NCI-H1048 (cell line): ENCODE results near the gene TMEM33.

ENCODE experiments used
- DNase-seq: peaks from one replicate; lab custom pipeline; 2025; lab: John Stamatoyannopoulos, UW

The TMEM33 gene

DNA sequence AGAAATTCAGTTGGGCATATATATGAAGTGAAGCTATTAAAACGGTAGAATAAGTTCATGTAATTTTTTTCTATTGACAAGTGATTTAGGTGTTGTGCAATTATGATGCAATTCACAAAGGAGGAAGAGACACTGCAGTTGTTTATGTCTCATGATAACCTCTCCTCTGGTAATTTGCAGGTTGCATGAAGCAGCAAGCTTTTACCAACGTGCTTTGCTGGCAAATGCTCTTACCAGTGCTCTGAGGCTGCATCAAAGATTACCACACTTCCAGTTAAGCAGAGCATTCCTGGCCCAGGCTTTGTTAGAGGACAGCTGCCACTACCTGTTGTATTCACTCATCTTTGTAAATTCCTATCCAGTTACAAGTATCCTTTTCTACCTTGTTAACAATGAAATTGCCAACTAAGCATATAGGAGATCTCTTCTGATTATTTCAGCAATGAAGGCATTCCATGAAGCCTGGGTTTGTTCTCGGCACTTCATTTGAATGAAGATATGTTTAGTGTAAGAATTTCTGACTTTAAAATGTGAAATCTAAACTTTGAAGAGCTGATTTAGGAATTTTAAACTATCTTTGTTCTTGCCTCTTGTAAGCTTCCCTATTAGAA, 3.9 kb downstream of the TMEM33 start:
- no peak for DNase-seq

GRCh38 chr4:41940834-41941233, 5.6 kb downstream of the TMEM33 start:
- no peak for DNase-seq

DNA sequence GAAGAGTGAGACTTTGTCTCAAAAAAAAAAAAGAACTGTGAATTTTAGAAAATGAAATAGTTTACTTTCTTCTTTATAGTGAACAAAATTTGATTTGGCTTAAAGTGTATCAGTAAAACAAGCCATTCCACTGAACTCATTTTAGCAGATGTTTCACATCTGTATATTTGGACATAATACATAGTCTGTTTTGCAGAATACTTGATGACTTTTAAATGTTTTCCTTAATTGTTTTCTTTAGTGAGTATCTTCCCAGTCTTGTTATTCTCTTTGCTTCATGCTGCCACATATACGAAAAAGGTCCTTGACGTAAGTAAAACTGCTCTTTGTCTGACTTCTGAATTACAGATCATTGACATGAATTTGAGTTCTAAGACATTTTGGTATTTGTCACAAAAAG, 8.3 kb downstream of the TMEM33 start:
- no peak for DNase-seq

GRCh38 chr4:41944089-41944488, 8.9 kb downstream of the TMEM33 start:
- no peak for DNase-seq

DNA sequence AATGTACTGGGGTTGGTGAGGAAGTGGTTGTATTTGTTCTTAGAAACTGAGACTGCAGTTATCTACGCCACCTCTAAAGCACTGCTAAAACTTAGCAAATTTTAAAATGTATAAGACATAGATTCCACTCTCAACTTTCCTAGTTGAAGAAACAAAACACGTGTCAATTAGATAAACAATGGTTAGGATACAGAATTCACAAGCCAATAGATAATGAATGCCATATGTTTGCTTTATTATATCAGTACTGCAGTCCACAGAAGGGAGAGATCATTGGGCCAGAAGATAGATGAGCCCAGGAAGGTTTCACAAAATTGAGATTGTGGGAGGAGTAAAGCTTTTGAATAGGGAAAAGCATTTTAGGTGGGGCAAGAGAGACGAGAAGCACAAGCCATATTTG, 14.3 kb downstream of the TMEM33 start:
- no peak for DNase-seq

DNA sequence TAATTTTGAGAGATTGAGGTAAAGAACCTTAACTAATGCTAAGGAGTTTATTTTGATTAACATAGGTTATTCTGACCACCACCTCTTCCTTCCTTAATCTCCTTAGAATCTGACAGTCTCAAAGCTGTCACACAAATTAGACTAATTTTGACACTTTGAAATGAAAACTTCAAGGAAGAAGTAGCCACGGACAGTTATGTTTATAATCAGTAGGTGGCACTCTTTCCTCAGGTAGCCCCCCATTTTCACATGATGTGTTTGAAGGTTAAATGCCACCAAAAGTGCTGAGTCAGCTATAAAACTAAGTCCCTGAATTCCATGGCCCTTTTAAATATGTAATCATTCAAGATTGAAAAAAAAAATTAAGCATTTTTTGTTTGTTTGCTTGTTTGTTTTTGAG, 22.4 kb downstream of the TMEM33 start:
- no peak for DNase-seq

GRCh38 chr4:41963105-41963504, 27.9 kb downstream of the TMEM33 start:
- DNase-seq, result no peak

- no peak for DNase-seq
Measured at GRCh38 chr4:41964401-41964800, 29.2 kb downstream of the TMEM33 start.

DNA sequence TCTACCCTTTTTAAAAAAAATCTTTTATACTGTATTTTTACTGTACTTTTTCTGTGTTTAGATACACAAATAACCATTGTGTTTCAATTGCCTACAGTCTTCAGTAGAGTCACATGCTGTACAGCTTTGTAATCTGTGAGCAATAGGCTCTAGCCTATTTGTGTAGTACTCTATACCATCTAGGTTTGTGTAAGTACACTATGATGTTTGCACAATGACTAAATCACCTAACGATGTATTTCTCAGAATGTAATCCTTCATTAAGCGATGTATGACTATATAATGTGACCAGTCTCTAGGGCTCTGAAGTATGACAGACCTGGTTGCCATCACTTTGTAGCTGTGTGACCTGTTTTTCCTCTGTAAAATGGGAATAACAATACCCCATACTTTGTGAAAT, 32.2 kb downstream of the TMEM33 start:
- DNase-seq, result no peak

DNA sequence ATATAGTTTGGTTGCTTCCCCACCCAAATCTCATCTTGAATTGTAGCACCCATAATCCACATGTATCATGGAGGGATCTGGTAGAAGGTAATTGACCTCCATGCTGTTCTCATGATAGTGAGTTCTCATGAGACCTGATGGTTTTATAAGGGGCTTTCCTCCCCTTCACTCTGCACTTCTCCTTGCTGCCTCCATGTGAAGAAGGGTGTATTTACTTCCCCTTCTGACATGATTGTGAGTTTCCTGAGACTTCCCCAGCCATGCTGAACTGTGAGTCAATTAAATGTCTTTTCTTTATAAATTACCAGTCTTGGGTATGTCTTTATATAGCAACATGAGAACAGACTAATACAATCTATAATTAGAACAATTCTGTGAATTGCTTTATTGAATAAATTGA, 34.4 kb downstream of the TMEM33 start:
- DNase-seq, result no peak

- DNase-seq, result no peak
Measured at GRCh38 chr4:41975341-41975740, 40.1 kb downstream of the TMEM33 start.

- no peak for DNase-seq
Measured at GRCh38 chr4:41976775-41977516, 41.7 kb downstream of the TMEM33 start.

GRCh38 chr4:41977709-41978108, 42.5 kb downstream of the TMEM33 start:
- DNase-seq, result no peak

GRCh38 chr4:41981456-41981855, 46.2 kb downstream of the TMEM33 start, which contains the start of gene DCAF4L1:
DCAF4L1 (plus strand) TSS chr4:41981756; CDS start chr4:41981793, 37 bp downstream.
- no peak for DNase-seq

DNA sequence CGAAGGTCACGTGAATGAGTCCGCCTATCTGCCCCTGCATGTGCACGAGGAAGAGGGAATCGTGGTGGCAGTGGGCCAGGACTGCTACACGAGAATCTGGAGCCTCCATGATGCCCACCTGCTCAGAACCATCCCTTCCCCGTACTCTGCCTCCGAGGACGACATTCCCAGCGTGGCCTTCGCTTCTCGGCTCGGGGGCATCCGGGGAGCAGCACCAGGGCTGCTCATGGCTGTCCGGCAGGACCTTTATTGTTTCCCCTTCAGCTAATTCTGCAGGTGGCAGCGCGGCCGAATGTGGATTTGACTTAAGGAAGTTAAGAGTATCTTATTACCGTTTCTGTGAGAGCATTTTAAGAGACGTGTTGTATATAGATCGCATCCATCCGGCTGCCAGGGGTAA, 47.5 kb downstream of the TMEM33 start:
- DNase-seq, result no peak

GRCh38 chr4:41985151-41985550, 49.9 kb downstream of the TMEM33 start:
- no peak for DNase-seq

DNA sequence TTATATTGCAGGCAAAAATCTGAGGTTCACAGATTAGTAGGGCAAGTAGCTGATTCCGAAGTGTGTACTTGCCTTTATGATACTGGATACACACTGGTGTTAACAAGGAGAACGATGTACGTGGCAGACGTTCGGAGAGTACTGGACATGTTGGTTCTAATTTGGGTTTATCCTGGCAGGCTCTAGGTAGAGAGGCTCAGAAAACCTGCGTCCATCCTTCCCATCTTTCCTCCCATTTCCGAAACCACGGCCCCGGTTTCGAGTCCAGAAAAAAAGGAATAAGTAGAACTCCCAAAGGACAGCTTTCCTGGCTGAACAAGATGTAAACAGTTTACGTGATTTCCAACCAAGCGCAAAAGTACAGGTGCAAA, 54.8 kb downstream of the TMEM33 start:
- no peak for DNase-seq

DNA sequence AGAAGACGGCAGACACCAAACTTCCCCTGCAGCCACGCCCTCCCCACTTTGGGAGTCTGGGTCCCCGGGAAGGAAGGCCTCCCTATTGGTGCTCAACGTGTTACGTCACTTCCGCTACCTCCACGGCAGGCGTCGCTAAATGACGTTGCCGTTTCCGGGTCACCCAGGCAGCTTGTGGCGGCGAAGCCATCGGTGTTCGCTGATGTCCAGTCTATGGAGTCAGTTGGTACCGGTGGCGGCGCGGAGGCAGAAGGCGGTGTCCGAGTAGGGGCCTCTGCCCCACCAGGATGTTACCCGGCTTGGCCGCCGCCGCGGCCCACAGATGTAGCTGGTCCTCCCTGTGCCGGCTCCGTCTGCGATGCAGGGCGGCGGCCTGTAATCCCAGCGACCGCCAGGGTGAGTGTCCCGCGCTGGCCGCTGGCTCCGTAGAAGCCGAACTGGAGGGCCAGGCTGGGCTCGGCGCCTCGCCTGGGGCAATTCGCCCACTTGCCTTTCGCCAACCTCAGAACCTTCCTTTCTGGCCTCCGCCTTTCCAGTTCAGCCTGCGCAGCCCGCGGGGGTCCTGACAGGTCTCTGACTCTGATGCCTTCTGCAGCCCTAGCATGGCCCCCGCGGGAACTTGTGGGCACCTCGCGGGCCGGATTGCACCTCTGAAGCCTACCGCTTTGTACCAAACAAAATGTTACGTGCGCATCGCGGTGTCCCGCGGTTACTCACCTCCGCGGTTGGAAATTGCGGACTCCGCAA, 55.3 kb downstream of the TMEM33 start, which contains the start of gene SLC30A9:
Gene SLC30A9 (plus strand): TSS at position 166 of the 747 bp plus-strand sequence. CDS start 122 bp downstream, at position 288.
- DNase-seq, result peak; percentile 88

DNA sequence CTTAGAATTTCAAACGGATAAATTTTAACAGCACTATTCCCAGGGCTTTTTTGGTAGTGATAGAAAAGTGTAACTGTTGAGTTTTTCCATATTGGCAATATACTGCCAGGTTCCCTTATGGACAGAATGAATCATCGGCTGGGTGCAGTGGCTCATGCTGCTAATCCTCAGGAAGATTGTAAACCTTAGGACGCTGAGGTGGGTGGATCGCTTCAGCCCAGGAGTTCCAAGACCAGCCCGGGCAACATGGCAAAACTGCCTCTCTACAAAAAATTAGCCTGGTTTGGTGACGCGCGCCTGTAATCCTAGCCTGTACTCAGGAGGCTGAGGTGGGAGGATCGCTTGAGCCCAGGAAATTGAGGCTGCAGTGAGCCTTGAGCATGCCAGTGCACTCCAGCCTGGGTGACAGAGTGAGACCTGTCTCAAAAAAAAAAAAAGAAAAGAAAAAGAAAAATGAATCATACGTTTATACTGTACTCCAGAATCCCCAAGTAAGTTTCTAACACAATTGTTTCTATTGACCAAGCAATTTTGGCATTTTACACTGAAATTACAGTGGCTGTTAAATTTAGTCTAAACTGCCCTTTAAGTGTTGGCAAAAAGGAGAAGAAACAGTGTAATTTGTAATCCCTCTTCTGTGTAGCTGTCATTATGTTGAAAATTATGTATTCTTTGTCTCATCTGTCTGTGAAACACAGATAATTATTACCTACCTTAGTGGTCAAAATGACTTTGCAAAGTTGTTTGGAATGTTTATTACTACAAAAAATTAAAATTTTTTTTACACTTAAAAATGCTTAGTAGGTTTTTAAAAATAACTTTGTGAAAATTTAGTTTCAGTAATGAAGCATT, 56.9 kb downstream of the TMEM33 start:
- DNase-seq, result no peak

- no peak for DNase-seq
Measured at GRCh38 chr4:41992967-41993857, 58.0 kb downstream of the TMEM33 start.

GRCh38 chr4:41994461-41994985, 59.3 kb downstream of the TMEM33 start:
- no peak for DNase-seq
